KG1 (cell line): Measurements from ENCODE around the gene MYPN.

Source experiments
- DNase-seq: peaks from one replicate; lab custom pipeline; 2025; lab: John Stamatoyannopoulos, UW

The MYPN gene

DNA sequence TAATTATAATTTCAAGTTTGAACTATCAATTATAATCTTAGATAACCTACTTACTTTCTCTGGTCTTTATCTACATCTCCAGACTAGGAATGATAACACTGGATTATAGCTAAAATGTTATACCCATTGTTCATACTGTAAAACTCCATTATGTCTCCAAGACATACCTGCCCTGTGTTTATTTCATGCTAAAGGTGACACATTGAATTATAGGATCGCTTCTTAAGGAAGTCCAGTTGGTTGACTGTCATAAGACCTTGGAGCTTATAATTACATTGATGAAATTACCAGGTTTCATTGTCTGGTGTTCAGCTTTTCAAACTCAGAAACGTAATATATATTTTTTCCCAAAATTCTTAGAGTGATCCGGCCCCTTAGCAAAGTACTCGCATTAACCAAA lies 18.7 kb upstream of the MYPN start:
- no peak for DNase-seq

GRCh38 chr10:68092512-68092911 lies 16.8 kb upstream of the MYPN start:
- DNase-seq: no peak

- no peak for DNase-seq
Observed at GRCh38 chr10:68095153-68095552, 14.1 kb upstream of the MYPN start.

DNA sequence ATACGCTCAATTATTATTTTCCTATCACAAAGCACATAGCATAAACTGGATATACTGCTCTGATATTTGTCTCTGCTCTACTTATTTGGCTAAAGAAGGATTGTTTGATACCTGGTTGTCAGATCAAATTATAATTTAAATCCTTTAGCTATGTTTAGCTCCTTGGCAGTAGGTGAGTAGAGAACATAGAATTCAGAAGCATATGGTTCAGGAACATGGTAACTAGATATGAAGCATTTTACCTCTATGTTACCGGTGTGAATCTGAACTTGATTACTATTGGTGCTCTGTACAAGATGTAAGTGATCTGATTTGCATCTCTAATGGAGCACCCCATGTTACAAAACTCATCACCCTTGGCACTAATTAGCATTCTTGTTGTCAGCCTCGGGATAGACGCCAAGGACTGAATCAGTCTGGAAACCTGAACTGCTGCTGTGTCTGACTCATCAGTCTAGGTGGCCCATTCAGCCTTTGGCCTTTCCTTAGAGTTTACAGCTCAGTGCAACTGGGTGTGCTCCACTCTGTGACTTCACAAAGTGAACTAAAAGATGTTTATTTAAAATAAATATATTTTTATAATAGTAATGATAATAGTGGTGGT lies 12.3 kb upstream of the MYPN start:
- DNase-seq: no peak

- no peak for DNase-seq
Observed at GRCh38 chr10:68099736-68100135, 9.6 kb upstream of the MYPN start.

GRCh38 chr10:68101066-68101465 lies 8.2 kb upstream of the MYPN start:
- no peak for DNase-seq

GRCh38 chr10:68103261-68103878 lies 5.9 kb upstream of the MYPN start:
- DNase-seq: no peak

DNA sequence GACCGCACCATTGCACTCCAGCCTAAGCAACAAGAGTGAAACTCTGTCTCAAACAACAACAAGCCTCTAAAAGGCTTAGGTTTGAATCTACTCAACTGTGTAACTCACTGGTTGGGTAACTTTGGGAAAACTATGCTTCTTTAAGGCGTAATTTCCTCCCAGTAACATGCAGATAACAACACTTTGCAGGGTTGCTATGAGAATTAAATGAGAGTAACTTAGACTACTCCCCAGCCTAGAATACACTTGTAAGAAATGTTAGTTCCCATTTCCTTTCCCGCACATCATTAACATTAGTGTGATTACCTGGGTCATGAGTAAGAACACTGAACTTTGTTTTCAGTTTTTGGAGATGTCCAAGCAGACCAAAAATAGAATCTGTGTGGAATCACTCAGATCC lies 5.4 kb upstream of the MYPN start:
- DNase-seq: no peak

DNA sequence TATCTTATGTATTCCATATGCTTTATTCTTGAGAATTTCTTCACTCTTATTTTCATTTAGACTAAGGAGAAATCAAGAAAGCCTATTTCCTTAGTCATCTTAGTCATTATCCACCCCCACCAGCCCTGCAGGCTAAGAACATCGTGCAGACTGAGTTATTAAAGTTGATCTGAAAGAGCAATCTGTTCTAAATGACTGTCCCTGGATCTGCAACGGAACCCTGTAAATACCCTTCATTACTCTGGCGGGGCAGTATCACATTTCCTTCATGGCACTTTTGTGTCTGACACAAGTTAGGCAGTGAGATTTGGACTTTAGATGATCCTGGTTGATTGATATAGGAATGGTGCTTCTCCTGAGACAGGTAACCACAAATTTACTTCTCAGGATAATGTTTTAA lies 3.5 kb upstream of the MYPN start:
- no peak for DNase-seq

DNA sequence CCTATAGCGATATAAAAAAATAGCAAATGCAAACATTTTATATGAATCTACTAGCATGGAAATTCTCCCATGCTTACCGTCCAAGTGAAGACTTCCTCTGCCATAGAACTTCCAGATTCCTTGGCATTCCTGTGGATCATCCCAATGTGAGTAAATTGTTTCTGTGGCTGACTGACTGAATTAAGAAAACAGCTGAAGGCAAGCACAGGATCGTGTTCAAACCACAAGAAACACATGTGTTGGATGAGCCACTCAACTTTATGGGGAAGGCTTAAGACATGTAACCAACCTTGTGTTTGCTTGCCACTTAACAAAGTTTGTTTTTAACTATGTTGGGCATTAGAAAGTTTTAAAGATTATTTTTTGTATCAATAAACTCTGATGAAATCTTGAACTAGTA lies 2.6 kb upstream of the MYPN start:
- DNase-seq: no peak

GRCh38 chr10:68107651-68108050 lies 1.6 kb upstream of the MYPN start:
- no peak for DNase-seq

DNA sequence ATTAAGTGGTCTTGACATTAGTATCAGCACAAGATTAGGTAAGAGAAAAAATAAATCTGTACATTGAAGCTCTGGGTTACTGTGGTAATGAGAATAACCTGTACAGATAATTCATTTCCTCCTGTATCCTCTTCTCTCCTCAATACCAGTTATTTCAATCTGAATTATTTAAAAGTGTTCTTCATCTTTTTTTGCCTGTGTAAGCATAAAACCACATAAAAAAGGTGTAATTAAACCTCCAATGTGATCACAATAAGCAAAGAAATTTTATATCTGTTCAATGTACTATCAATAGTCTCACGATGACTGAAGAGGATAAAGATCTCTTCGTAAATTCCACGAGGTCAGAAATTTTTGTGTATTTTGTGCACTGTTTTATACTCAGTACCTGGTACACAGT lies 1.2 kb upstream of the MYPN start:
- no peak for DNase-seq

DNA sequence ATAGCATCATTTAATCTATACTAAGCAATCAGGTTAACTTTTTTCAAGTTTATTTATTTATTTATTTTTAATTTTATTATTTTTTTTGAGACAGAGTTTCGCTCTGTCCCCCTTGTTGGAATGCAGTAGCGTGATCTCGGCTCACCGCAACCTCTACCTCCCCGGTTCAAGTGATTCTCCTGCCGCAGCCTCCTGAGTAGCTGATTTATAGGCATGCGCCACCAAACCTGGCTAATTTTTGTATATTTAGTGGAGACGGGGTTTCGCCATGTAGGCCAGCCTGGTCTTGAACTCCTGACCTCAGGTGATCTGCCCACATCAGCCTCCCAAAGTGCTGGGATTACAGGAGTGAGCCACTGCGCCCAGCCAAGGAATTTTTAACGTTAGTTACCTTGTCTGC lies 635 bp upstream of the MYPN start:
- DNase-seq: no peak

DNA sequence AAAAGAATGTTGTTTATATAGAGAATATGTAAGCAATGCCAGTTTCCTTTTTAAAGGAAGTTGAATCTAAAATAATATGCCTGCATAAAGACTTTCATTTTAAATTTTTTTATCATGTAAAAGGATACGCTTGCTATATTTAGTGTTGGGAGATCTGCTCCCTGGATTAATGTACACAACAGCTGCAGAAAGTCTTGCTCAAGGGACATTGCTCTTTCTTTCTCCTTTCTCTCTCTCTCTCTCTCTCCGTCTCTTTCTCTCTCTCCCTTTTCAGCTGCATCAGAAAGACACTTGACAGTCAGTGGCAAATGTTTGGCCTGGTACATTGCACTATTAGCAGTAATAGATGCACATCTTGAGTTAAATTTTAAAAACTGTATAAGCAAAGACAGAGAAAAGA lies 739 bp downstream of the MYPN start:
- no peak for DNase-seq

DNA sequence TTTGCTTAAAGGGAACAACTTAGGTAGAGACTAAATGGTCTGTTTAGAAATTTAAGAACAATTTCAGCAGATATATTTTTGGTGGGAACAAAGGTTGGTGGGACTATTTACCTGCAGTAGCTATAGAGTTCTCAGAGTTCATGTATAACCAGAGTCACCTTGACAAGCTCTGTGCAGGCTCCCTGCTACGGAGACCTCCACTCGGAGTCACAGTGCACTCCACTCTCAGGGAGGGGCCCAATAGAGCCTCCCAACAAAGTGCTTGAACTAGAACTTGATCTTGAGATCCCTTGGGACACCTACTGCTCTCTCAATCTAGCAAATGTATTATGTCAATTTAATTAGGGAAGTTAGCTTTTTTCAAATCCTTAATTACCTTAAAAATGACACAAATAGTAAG lies 2.3 kb downstream of the MYPN start:
- DNase-seq: no peak

DNA sequence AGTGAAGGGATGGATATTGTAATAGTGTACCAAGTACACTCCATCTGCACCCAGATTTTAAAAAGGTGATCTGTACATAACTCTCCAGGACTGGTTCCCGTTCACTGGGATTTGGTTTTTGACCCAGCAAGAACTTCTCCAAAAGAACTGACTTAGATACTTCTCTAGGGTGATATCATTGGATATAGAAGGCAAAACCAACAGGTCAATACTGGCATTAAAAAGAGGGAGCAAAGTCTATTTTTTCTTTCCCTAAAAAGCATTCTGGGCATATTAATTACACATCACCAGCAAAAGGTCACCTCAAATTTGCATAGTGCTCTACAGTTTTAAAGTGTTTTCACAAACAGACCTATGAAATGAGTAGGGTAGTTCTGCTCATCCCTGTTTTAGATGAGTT lies 3.5 kb downstream of the MYPN start:
- DNase-seq: no peak

DNA sequence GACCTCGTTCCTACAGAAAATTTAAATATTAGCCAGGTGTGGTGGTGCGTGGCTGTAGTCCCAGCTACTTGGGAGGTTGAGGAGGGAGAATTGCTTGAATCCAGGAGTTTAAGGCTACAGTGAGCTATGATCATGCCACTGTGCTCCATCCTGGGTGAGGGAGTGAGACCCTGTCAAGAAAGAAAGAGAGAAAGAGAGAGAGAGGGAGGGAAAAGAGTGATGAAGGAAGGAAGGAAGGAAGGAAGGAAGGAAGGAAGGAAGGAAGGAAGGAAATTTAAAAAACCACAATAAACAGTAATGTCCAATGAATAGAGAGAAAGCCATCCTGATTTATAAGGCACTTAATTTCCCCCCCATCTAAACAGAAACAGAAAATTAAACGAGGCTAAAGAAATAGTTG lies 9.4 kb downstream of the MYPN start:
- no peak for DNase-seq

GRCh38 chr10:68121020-68121743 lies 11.9 kb downstream of the MYPN start:
- no peak for DNase-seq

GRCh38 chr10:68121852-68122251 lies 12.6 kb downstream of the MYPN start:
- DNase-seq: no peak

- no peak for DNase-seq
Observed at GRCh38 chr10:68124718-68125117, 15.4 kb downstream of the MYPN start.

DNA sequence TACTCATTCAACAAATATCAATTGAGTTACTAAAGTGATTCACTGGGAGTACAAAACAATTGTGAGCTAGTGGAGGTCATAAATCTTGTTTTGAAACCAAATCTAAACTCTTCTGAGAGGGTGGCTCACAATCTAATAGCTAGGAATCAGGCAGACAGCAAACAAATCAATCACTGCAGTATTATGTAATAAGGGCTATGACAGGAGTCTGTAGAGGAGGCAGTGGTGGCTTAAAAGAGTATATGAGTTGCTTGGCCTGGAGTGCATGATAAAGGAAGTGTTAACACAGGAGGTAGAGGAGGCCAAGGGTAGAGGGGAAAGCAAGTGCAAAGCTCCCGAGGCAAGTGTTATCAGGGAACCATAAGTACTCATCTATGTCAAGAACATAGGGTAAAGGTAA lies 16.5 kb downstream of the MYPN start:
- no peak for DNase-seq

DNA sequence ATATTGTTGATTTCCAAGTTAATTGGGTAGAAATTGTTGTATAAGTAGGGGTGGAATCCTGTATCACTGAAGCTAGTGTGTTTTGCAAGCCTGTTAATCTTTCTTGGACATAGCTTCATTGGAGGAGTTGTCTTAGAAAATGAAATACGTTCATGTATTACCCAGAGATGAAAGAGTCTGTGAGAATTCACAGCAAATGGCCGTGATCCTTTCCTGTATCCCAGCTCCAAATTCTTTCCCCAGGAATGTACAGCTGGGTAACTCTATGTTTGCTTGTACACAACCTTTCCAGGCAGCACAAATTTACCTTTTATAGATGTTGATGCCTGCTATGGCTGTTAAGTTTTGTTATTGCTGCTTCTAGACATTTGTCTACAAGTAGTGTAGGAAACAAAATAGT lies 18.7 kb downstream of the MYPN start:
- no peak for DNase-seq

GRCh38 chr10:68132391-68132790 lies 23.1 kb downstream of the MYPN start:
- DNase-seq: no peak

DNA sequence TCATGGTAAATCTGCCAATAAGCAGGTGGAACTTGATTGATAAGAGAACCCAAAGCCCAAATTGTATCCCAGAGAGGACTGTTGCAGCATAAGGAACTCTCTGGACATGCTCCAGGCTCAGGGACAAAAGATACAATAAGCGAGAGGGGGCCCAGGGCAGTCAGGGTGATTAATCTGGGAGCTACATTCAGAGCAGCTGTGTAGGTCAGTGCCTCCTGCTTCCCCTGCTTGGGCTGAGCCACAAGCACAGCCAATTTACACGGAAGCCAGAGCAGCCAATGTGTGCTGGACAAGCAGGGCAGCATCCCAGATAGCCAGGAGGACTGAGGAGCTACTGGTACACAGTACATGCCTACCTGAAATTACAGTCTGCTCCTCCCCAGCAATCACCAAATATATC lies 24.2 kb downstream of the MYPN start:
- no peak for DNase-seq
